ENCODE data around the gene TNS1.

The TNS1 gene

DNA sequence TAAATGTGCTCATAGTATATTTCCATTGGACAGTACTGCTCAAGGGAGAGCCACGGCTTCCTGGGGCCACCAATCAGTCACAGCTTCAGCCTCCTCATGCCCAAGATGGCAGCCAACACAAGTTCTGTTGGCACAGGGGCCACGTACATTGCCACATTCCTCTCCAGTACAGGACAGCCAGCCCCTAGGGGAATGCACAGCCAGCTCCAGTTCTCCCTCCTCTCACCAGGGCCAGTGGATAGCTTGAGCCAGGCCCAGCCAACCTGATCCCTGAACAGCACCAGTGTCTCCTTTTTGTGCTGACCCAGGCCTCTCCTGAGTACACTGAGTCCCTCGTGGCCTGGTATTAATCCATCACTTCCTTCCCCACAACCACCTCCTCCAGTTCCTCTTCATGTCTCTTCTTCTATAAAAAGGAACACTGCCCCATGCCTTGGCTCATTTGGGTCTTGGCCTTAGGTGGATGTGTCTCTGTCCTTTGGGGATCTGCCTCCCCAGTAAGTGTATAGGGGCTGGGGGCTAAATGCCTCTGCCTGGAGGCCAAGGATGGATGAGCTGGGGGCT is 168.7 kb downstream of the TNS1 start:
- no peak for DNase-seq (ENCODE audit: low read depth, low spot score)

GRCh38 chr2:217833439-217833838 is 169.4 kb downstream of the TNS1 start:
- no peak for DNase-seq (ENCODE audit: low read depth, low spot score)

GRCh38 chr2:217832987-217833386 is 169.8 kb downstream of the TNS1 start:
- no peak for DNase-seq (ENCODE audit: low read depth, low spot score)

DNA sequence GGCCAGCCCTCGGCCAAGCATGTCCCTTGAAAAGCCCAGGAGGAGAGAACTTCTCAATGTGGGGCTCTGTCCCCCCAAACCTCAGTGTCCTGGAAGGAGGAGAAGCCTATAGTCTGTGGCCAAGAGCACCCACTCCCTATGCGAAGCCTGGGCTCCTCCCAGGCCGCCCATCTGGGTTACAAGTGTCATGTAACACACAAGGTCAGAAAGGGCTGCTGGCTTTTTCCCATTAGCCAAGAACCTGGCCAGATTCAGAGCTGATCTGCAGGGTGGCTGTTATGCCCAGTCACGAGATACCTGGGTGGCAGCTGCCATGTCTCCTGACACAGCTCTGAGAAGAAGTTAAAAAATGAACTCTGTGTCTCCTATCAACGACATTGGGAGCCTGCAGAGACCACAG is 170.7 kb downstream of the TNS1 start:
- no peak for DNase-seq (ENCODE audit: low read depth, low spot score)

- DNase-seq (ENCODE audit: low read depth, low spot score) = no peak
These were observed 171.5 kb downstream of the TNS1 start for GRCh38 chr2:217831306-217831705.

DNA sequence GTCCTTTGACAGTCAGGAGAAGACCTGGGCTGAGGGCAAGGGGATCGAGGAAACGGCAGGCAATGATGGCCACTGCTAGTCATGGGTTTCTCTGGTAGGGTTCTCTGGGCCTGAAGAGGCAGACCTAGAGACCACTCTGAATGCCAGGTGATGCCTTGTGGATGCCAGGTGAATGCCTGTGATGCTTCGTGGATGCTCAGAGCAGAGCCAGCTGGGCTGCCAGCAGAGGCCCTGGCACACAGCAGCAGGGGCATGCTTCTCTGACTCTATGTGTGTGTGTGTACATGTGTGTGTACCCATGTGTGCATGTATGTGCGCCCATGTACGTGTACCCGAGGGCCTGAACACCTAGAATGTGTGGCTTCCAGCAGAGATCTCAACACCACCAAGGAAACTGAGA is 172.0 kb downstream of the TNS1 start:
- no peak for DNase-seq (ENCODE audit: low read depth, low spot score)

DNA sequence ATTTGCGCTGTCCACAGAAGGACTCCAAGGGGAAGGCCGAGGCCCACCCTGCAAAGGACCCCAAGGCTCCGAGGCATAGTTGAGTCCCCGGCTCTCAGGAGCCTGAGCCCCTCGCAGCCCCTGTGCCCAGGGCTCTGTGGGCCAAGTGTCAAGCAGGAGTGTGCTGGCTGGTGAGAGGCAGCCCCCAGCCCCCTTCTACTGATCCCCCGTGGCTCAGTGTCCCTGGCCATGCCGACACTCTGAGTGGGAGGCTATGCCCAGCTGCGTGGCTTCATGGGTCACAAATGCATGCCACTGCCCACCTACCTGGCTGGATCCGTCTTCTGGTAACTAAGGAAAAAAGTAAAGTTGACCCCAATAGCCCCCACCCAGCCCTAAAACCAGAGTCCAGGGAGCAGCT is 172.7 kb downstream of the TNS1 start:
- DNase-seq (ENCODE audit: low read depth, low spot score) = no peak

DNA sequence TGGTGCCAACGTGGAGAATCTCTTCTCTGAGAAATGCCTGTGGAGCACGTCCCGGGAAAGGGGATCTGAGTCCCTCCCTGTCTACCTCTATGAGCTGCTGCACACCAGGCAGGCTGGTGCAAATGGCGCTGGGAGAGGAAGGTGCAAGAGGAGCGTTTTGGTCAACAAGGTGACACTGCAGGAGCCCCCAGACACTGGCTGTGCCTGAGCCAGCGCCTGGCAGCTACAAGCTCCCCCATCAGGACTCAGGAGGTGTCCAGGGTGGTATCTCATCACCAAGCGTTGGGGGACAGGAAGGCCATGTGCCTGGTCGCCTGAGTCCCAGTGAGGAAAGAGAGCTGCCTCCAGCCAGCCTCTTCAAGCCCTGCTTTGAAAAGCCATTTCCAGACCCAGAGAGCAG is 173.4 kb downstream of the TNS1 start:
- DNase-seq (ENCODE audit: low read depth, low spot score) = no peak

DNA sequence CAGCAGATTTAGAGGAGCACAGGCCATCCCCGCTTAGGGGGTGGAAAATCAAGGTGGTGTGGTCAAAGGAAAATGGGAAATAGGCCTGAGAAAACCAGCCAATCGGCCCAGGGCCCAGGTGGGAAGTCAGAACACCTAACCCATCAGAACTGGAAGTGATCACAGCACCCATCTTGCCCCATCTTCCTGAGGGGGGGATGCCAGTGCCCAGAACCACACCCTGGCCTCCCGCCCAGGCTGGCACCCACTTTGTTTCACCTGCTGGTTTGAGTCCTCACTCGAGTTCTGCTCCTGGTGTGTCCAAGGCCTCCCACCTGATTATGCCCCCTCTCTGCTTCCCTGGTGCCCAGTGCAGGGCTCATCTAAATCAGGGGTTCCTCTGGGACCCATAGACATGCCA is 174.5 kb downstream of the TNS1 start:
- DNase-seq (ENCODE audit: low read depth, low spot score) = no peak

DNA sequence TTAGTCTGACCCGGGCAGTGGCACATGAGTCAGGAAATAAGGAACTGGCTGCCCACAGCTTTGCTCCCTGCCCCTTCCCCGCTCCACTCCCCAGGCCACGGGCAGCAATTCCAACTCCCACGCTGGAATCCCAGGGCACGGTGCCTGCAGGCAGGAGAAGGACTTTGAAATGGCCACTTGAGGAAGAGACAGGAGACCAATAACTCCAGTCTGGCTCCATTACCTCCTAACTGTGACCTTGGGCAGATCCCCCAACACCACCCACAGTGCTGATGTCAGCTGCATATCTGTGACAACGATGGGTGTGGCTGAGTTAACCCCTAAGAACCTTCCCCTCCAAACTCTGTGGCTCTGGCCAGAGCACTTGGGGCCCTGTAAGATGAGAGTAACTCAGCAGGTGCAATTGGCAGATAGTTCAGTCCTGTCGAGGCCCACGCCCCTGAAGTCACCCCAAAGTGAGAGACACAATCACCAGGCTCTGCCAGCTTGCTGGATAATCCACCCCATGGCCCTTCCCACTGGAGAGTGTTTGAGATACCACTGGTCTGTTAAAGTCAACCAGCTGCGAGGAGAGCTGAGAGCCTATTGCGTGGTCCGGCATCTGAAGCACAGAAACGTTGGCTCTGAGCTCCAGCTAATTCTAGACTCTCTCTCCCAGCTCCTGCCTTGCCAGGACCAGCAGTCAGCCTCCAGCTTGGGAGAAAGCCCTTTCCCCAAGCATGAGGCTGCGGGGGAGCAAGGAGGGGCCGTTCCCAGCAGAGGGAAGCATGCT is 175.2 kb downstream of the TNS1 start:
- no peak for DNase-seq (ENCODE audit: low read depth, low spot score)

- DNase-seq (ENCODE audit: low read depth, low spot score) = no peak
These were observed 175.8 kb downstream of the TNS1 start for GRCh38 chr2:217826991-217827390.

DNA sequence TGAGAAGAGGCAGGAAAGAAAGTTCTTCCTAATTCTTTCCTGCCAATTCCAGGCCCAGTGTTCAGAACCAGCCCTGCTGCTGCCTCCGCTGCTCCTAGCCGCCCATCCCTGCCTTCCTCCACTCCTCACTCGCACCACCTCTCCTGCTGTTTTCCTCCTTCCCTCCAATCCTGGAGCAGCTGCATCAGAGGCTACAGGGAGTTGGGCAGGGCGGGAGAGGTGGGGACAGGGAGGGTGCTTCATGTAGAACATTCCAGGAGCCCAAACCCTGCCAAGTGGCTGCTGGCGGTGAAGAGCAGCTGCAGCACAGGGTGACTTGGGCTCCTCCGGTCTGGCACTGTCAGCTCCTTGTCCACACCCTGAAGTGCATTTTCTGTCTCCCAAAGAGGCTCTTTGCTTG is 176.3 kb downstream of the TNS1 start:
- DNase-seq (ENCODE audit: low read depth, low spot score) = no peak

DNA sequence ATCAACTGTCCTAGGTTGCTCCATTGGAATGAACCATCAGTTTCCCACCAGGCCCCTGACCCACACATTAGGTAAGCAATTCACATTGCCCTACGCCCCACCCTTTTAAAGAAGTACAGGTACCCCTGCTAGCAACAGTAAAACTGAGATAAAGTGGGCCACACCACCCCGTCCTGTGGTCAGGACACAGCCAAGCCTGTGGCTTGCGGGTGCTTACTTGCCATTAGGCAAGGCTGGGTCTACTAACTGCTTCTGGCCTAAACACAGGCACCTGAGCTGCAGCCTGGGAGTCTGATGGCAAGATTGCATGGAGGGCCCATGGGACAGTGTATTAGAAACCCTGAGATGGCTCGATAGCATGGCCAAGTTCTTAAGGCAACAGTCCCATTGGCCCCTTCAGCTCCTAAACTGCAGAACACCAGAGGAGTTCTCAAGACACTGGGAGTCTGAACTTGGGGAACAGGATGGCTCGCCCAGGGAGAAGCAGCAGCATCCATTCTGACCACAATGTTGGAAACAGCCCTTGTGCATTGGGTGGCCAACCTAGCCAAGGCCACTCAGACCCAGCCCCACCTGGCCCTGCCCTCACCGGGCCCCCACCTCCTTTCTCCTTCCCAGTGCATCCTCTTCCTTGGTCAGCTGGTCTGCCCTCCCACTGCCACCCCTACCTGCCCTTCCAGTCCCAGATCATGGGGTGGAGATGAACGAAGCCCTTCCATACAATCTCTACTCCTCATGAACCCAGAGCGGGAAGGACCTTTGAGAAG is 177.1 kb downstream of the TNS1 start:
- DNase-seq (ENCODE audit: low read depth, low spot score) = no peak

DNA sequence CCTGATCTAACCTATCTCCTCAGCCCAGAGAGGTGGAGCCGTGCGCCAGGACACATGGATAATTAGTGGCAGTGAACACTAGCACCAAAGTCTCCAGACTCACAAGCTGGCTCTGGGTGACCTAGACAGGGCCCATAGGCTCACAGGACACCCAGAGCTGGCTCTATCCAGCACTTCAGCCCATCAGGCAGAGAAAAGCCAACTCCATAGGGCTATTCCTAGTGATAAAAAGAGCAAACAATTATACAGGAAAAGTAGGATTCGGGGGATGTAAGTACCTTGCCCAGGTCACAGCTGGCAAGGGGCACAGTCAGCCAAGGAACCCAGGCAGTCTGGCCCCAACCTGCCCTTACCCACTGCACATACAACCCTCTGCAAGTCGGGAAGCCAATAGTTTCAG is 178.6 kb downstream of the TNS1 start:
- no peak for DNase-seq (ENCODE audit: low read depth, low spot score)

GRCh38 chr2:217823626-217824025 is 179.2 kb downstream of the TNS1 start:
- DNase-seq (ENCODE audit: low read depth, low spot score) = no peak

GRCh38 chr2:217822296-217823252 is 180.2 kb downstream of the TNS1 start:
- DNase-seq (ENCODE audit: low read depth, low spot score) = no peak

DNA sequence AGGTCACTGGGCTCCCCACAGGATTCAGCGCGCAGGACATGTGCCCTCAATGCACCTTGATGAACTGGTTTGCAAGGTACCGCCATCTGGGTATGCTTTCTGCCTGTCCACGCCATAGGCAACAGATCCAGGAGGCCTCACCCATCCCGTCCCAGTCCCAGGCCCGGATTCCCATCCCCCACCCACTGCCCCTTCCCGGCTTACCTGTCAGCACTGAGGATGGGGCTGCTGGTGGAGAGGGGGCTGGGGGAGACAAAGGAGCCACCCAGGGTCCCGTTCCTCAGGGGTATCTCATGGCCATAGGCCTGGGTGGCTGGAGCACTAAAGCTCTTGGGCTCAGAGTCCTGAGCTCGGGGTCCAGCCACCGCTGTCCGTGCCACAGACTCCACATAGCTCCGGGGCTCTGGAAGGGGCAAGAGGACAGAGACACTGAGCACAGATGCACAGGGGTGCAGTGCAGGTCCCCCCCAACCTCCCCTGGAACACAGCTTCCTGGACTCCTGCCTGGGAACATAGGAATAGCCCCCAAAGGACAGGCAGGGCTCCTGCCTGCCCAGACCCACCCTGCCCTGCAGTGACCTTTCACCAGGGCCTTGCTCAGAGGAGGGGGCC is 181.2 kb downstream of the TNS1 start:
- DNase-seq (ENCODE audit: low read depth, low spot score) = no peak

DNA sequence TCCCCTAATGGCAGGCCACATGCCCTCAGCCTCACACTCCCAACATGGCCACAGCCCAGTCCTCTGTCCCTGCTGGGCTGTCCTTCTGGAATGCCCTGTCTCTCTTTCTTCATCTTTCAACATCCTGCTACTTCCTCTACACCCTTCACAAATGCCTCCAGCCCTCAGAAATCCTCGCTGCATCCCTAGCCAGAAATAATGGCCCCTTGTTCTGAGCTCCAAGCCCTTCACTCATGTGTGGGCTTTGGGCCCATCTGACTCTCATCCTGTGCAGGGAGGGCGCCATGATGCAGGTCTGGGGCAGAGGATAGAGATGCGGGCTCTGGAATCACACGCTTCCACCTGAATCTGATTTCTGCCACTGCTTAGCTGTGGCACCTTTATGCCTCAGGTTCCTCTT is 181.9 kb downstream of the TNS1 start:
- no peak for DNase-seq (ENCODE audit: low read depth, low spot score)

DNA sequence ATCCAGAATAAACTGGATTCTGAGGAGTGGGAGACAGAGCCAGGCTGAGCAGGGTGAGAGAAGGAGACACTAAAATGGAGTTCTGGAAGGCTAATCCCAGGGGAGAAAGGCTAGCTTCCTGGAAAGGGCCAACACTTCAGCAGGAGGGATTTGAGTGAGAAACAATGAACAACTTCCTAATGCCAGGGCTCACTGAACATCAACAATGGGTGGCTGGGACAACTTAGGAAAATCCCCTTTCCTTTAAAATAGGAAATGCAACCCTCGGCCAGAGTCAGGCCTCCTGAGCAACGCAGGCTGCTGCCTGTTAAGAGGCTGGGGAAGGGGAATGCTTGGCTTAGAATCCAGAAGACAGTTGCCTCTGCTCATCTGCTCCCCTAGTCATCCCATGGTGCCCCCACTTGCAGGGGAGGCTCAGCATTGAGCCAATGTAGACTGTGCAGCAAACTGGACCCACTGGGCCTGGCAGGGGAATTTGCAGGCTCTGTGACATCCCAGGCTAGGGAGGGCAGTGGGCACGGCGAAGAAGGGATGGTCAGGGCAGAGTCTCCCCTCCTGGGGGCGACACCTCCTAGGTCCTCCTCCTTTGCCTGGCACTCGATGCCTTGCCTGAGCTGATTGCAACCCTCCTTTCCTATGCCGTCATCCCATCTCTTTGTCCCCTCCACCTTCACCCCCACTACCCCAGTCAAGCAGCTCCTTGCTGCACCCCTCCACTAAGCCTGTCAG is 182.5 kb downstream of the TNS1 start:
- DNase-seq (ENCODE audit: low read depth, low spot score) = no peak

- DNase-seq (ENCODE audit: low read depth, low spot score) = no peak
These were observed 184.4 kb downstream of the TNS1 start for GRCh38 chr2:217818293-217818850.

All from iPS DF 19.7 (cell line).